GM19397 (cell line): ENCODE data around the gene TRMT1L.
"Not testable (repeated sequence)": the region's sequence is repeated elsewhere in the genome, so short reads cannot be mapped to it uniquely, and the experiment has no call there.

Experiments used
- ATAC-seq: cut with Tn5 transposase; IDR thresholded peaks from one replicate; pipeline ENCODE4 v1.9.1; 2021; ENCODE audit warnings: mild to moderate bottlenecking, moderate library complexity; ENCODE audit not compliant: unreplicated experiment

The TRMT1L gene

GRCh38 chr1:185156854-185157598 lies at the start of gene TRMT1L, which contains the start of gene SWT1:
Gene TRMT1L (minus strand): TSS chr1:185156953. CDS start chr1:185156712, 241 bp downstream.
Gene SWT1 (plus strand): TSS chr1:185157167. CDS start chr1:185160842, 3,675 bp downstream.
- ATAC-seq, result peak; percentile 92

GRCh38 chr1:185200889-185201288 lies 44.1 kb upstream of the TRMT1L start:
- ATAC-seq, result no peak

- not testable (repeated sequence) for ATAC-seq
Observed at GRCh38 chr1:185198712-185199111, 42.0 kb upstream of the TRMT1L start.

GRCh38 chr1:185193756-185194155 lies 37.0 kb upstream of the TRMT1L start:
- ATAC-seq, result no peak

- ATAC-seq, result peak; percentile 84
Observed at GRCh38 chr1:185170291-185170848, 13.6 kb upstream of the TRMT1L start.

- ATAC-seq, result no peak
Observed at GRCh38 chr1:185166106-185166505, 9.4 kb upstream of the TRMT1L start.

GRCh38 chr1:185162491-185162890 lies 5.7 kb upstream of the TRMT1L start:
- no peak for ATAC-seq

GRCh38 chr1:185159966-185160365 lies 3.2 kb upstream of the TRMT1L start:
- no peak for ATAC-seq

- ATAC-seq, result no peak
Observed at GRCh38 chr1:185158800-185159199, 2.0 kb upstream of the TRMT1L start.

GRCh38 chr1:185157599-185158412 lies 1.1 kb upstream of the TRMT1L start:
- no peak for ATAC-seq

GRCh38 chr1:185156288-185156853 lies 382 bp downstream of the TRMT1L start:
- peak; percentile 33 for ATAC-seq

GRCh38 chr1:185155600-185156287 lies 1.0 kb downstream of the TRMT1L start:
- no peak for ATAC-seq

GRCh38 chr1:185154912-185155513 lies 1.7 kb downstream of the TRMT1L start:
- no peak for ATAC-seq

- no peak for ATAC-seq
Observed at GRCh38 chr1:185152187-185152767, 4.5 kb downstream of the TRMT1L start.

GRCh38 chr1:185151215-185151614 lies 5.5 kb downstream of the TRMT1L start:
- ATAC-seq, result no peak

GRCh38 chr1:185144233-185144632 lies 12.5 kb downstream of the TRMT1L start:
- ATAC-seq, result no peak

- ATAC-seq, result no peak
Observed at GRCh38 chr1:185139246-185139645, 17.5 kb downstream of the TRMT1L start.

- no peak for ATAC-seq
Observed at GRCh38 chr1:185137896-185138545, 18.7 kb downstream of the TRMT1L start.

- no peak for ATAC-seq
Observed at GRCh38 chr1:185132534-185132933, 24.2 kb downstream of the TRMT1L start.
